HG02678 (cell line): ENCODE measurements around the gene ADGRG1.

Experiments
- ATAC-seq: cut with Tn5 transposase; IDR thresholded peaks from one replicate; pipeline ENCODE4 v1.9.1; 2021; ENCODE audit warnings: mild to moderate bottlenecking, moderate library complexity; ENCODE audit not compliant: unreplicated experiment

The ADGRG1 gene

DNA sequence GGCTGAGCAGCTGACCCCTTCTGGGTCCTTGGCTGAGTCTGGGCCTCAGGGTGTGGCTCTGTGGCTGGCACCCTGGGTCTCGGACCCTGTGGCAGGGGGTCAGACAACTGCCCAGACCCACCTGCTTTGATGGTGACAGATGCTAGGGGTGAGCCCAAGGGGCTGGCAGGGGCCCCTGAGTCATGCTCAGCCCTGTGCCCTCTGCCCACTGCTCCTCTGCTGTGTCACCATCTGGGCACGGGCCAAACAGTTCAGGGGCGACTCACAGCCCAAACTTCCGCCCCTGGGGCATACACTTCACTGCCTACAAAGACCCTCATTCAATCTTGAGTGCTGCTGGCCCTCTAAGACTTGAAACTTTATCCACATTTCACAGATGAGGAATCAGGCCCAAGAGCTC is 5.7 kb downstream of the ADGRG1 start:
- no peak for ATAC-seq

DNA sequence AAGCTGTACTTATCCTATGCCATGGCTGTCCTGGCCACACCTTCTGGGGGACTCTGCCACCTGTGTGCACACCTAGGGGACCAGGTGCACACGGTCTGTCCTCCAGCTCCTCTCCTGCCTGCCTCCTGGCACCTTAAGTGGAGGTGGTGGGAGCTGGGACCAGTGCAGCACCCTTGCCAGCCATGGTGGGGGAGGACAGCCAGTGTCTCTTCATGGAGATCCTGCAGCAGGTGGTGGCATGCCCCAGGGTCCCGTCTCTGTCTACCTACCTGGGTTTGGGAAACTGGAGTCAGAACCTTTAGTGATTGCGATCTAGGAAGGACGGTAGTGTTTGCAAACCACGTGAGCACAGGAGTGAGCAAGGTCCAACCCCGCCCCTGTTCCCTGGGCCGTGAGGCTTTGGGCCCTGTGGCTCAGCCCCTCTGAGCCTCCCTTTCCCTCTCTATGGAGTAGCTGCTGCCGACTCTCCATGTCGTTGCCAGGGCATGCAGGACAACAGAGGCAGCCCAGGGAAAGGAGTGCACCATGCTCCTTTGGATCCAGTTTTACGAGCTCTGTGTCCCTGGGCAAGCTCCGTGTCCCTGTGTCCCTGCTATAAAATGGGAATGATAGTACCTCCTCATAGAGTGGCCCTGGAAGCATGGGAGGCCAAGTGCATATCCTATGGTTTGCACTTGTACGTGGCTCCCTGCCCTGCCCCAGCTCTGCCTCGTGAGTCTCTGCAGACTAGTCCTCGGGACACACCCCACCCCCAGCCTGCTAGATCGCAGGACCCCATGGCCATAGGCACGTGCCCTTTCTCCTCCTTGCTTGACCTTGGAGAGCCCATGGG is 7.1 kb downstream of the ADGRG1 start:
- ATAC-seq, result no peak

DNA sequence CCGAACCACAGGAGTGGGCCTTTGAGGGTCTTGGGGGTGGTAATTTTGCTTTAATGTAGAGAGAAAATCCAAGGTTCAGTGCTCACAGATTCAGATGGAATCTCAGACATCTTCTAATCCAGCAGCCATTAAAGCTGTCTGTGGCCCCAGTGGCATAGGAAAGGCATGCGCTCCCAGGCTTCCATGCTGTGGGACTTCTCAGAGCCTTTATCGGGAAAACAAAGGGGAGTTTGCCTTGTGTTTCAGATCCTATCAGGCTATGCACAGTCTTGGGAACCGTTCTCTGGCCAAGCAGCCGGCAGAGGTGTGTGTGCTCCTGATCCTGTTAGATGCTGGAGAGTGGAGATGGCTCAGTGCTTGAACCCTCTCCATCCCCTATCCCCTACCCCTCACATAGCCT is 7.8 kb downstream of the ADGRG1 start:
- no peak for ATAC-seq

DNA sequence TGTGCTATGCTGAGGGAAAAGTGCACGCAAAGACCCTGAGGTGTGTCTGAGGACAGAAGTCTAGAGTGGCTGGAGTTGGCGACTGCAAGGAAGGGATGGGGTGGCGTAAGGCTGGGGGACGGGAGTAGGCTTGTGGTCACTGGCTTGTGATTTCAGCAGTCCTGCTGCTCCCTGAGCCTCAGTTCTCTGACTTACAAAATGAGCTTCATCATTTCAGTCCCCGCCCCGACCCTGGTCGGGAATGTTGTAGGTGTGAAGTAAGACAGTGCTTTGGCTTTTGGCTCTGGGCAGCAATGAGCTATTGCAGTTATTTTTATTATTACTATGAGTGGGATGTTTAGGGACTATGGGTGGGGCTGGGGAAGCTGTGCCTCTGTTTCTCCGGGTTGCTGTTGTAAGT is 8.6 kb downstream of the ADGRG1 start:
- ATAC-seq, result no peak

DNA sequence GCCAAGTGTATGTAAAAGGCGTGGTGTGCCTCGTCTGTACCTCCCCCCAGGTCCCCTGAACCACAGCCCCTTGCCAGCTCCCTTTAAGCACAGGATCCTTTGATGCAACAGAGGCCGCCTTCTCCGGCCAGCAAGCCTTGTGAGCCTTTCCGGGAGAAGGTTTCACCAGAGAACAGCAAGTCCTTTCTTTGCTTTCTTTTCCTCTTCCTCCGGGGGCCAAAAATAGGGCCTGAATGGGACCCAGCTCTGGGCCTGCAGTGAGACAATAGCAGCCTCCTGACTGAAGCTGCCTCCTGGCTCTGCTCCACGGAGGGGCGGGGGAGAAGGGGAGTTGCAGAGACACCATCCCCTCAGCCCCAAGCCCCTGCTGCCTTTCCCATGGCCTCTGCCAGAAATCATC is 9.0 kb downstream of the ADGRG1 start:
- no peak for ATAC-seq

DNA sequence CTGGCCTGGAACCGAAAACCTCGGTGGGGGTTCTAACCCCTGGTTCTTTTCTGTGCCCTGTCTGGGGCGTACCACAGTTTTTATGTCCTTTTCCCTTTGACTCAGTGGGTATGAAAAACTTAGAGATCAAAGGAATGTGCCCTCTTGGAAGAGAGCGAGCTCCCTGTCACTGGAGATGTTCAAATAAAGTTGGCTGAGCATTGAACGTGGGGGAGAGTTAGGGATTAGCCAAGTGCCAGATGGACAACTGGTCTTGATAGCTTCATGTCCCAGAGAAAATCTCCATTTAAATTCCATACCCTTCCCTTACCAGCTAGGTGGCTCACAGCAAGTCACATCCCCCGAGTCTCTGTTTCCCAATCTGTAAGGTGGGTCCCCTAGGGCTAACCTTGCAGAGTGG is 9.5 kb downstream of the ADGRG1 start:
- ATAC-seq, result no peak

DNA sequence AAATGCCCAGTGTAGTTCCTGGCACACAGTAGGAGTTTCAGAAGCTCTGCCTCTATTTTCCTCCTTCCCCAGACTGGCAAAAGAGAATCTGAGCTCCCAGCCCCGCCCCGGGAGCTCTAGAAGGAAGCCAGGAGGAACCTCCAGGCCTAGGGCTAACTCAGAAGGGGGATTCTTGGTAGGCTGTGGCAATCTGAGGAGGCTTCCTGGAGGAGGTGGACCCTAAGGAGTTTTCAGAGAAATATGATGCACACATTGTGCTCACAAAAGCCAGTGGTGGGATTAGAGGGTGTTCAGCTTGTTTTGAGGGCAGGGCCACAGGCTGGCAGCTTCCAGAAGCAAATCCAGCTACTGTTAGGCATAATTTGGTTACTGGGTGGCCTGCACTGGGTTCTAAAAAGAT is 10.0 kb downstream of the ADGRG1 start:
- no peak for ATAC-seq

DNA sequence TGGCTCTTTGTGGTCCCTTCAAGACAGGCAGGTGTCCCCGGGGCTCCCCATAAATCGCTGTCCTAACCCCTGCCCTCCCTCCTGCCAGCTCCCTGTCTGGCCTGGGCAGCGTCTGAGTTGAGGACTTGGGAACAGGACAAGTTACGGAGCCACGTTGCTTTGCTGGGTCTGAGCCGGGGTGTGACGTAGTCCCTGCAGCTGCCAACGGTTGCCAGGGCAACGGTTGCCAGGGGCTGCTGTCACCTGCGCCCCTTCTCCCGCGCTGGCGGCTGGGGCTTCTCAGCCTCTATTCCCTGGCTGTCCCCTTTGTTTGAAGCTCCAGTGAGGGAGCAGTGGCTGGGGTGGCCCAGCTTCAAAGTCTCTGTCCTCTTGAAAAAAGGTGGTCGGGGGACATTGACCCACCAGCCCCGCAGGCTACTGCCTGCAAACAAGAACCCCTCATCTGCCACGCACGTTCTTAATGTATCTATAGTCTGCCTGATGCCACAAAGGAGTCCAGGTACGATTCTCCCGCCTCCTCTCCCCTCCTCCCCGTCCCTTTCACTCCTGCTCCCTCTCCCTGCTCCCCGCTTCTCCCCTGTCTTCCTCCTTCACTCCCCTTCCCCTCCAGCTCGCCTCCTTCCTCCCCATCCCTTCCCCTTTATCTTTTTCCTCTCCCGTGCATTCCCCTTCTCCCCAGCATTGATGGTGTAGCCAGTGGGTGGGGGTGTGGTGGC is 10.9 kb downstream of the ADGRG1 start:
- ATAC-seq, result no peak

DNA sequence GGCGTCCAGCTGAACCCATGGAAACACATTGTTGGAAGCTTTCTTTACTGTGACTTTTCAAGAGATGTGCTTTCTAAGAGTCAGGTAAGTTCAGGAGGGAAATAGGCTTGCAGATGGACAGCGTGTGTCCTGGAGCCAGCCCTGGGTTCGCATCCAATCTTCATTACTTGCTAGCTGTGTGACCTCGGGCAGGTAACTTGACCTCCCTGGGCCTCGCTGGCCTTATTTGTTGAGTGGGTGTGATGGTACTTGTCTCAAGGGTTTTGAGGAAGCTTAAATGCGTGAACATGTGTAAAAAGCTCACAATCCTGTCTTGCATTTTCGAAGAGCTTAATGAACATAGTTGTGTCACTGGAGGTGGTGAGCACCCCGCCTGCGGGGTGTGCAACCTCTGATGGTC is 11.8 kb downstream of the ADGRG1 start:
- ATAC-seq, result no peak

DNA sequence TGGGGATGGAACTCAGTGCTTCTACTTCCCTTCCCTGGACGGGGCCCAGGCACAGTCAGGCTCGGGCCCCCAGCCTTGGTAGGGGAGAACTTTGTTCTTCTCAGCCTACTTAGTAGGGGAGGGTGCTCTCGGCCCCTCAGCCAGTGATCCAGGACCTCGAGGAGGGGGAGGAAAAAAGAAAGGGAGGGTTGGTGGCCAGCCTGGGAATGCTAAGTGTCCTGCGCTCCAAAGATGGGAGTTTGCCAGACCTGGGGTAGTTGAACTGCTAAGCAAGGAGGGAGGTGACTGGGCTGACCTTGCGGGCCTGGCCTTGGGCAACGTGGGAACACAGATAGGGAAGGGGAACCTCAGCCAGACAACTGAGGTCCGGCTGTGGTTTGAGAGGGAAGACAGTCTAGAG is 12.2 kb downstream of the ADGRG1 start:
- no peak for ATAC-seq

DNA sequence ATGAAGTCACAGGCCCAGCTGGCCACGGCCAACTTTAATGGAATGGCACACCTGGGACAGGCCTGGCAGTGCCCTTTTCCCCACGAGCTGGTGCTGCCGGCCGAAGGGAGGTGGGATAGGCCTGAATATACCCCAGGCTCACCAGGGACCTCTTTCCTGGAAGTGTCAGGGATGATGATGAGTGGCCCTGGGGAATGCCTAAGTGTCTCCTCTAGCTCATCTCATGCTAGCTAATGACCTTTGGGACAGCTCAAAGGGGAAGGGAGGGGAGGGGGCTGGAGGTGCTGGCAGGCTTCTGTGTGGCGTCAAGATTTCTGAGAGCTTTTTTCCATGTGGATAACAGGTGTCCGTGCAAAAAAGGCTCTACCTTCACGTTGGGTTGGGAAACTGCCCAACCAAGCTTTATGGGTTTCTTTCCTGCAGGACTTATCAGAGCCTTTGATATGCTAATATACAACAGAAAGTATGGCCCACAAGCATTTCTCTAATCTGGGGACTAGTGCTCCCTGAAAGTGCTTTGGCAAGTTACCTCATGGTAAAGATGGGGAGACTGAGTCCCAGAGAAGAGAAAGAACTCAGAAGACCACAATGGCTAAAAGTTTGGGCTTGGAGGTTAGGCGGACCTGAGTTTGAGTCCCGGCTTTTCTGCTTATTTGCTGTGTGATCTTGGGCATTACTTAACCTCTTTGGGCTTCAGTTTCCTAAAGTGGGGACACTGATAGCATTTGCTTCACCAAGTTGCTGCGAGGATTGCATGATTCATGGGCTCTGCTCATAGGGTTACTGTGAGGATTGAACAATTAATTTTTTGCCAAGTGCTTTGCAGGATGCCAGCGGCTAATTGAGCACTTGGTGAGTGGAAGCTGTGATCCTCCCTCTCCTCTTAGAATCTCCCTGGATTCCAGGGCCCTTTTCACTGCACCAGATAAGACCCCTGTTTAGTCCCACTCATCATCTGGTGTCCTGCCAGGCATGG is 14.0 kb downstream of the ADGRG1 start:
- no peak for ATAC-seq

DNA sequence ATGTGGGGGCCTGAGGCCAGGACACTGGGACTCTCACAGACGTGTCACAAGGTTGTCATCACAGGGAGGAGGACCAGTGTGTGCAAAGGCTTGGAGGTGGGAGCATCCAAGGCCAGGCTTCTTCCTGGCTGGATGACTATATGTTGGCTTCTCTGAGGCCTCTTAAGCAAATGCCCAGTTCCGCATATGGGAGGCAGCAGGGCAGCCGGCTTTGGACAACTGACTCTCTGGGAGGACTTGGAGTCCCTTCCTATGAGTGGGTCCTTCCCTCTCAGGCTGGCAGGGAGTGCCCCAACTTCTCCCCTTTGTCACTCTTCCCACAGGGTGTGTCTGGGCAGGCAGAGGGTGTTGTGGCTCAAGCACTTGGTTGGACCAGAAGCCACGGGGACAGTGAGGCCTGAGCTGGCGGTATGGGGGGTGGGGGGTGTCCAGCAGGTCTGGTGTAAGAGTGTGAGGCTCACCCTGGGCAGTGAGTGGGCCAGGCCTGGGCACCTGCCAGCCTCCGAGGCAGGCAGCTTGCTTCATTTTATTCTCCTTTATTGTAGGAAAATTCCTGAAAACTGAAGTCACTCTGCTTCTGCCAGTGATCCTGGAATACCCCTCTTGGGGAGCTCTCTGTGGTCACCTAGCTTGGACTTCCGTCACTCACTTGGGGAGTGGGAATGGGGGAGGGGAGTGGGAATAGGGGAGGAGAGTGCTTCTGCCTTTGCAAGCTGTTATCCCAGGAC is 14.9 kb downstream of the ADGRG1 start:
- ATAC-seq, result no peak

DNA sequence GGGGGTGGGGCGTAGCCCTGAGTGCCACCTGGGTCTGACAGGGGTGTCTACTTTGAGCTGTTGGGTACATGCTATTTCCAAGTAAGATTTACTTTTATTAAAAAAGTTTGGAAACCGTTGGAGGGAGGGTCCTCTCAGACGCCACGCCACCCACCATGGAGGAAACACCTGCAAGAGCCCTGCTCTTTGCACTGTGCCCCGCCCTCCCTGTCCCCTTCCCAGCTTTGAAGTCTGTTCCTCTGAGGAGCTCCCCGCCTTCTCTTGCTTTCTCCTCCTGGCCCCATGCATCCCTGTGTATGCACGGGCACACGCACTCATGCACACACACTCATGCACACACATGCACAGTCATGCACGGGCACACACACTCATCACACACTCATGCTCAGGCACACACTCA is 15.5 kb downstream of the ADGRG1 start:
- no peak for ATAC-seq

DNA sequence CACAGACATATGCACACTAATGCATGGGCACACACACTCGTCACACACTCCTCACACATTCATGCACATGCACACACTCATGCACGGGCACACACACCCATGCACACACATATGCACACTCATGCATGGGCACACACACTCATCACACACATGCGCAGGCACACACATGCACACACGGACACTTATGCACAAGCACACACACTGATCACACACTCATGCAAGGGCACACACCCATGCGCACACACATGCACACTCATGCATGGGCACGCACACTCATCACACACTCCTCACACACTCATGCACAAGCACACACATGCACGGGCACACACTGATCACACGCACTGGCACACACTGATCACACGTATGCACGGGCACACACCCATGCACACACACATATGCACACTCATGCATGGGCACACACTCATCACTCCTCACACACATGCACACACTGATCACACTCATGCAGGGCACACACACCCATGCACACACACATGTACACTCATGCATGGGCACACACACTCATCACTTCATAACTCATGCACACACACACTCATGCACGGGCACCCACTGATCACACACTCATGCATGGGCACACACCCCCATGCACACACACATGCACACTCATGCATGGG is 16.1 kb downstream of the ADGRG1 start:
- no peak for ATAC-seq

DNA sequence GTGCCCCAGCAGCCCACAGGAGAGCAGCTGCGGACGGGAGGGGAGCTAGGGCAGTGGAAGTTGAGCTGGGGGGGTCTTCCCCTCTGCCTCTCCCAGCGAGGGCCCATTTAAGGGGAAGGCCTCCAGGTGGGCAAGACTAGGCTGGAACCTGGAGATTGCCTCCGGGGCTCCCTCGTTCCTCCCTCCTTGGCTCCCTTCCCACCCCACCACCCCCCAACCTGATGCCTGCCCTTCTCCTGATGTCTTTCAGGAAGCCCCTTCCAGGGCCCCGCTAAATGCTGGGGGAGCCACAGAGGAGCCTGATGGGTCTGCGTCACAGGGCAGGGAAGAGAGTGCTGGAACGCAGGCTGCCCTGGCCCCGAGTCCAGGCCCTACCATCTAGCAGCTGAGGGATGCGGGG is 16.7 kb downstream of the ADGRG1 start:
- no peak for ATAC-seq

DNA sequence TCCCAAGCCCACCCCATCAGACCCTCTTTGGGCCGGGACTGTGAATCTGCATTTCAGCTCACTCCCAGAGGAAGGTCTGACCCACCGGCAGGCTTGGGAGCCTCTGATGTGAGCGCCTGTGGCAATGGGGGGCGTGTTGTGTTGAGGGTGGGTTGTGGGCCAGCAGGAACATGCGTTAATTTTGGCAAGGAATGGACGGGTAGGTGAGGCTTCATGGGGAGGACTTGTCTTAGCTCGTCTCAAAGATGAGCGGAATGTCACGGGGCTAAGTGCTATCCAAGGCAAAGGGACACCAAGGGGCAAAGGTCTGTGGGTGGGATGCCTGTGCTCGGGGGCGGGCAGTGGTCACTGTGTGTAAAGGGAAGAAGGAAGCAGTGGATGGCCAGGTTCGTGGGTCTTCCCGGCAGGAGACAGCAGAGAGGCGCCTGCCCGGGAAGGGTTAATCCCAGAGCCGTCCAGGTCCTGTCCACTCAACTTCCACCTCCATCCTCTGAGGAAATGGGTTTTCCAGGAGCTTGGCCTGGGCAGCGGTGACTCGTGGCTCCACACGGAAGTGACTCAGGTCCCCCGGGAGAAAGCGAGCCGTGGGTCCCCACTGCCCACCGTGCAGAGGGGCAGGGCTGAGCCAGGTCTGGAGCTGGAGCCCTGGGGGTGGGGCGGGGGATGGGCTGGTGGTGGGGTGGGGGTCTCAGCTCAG is 17.4 kb downstream of the ADGRG1 start:
- no peak for ATAC-seq

DNA sequence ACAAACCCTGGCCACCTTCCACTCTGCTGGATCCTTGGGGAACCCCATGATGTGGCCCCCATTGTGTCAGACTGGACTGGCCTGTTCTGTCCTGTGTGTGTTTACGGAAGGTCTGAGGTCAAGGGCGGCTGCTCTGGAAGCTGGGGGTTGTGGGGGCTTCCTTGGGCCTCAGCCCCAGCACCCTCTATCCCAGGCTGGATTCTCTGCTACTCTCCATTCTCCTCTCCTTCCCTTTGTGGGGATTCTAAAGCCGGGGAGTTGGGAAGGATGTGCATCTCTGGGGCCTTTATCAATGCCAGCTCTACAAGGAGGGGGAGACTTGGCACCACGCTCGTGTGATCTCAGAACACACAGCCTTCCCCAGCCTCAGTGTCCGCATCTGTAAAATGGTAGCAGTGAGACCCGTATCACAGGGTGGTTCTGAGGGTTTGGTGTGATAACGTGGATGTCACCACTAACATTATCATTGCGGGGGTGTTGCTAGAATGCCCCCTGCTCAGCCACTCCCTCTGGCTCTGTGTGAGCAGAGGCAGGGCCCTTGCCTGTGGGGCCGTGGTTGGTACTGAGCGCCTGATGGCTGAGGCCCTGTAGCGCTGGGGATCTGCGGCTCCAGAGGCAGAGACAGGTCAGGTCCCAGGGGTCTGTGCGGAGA is 18.1 kb downstream of the ADGRG1 start:
- no peak for ATAC-seq

DNA sequence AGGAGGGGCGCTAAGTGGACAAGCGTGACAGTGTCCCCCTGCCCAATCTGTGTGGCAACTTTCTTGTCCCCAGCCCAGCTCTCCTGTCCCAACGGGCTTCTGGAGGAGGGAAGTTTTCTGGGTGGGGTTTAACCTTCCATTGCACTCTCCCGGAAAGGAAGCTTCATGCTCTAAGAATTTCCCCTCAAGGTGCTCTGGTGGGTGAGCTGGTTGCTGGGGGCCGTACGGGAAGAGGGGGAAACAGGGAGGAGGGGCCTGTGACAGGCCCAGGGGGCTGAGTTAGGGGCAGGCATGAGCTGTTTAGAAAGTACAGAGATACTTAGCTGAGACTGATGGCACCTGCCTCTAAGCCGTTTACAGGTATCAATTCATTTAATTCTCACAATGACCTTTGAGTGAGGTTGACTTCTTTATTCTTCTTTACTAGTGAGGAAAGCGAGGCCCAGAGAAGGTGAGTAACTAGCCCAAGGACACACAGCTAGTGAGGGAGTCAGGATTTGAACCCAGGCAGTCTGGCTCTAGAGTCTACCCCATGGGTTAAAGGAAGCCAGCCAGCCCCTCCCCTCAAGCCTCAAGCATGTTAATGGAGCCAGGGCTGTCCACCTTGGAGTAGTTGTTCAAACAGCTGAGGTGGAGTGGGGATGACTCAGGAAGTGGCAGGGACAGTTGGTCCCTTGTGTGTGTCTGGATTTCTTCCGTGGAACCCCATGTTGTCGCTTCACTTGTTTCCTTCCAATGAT is 18.9 kb downstream of the ADGRG1 start:
- ATAC-seq, result no peak
